ENCODE measurements around the gene GTPBP6.

GRCh38 chrX:311156-312129, 7.2 kb downstream of the GTPBP6 start:
- TF ChIP-seq CTCF (IDR thresholded peaks at IDR 0.05; ENCODE audit: insufficient read depth, low read length, poor library complexity, severe bottlenecking) (no peak), EZH2phosphoT487 (conservative IDR thresholded peaks at IDR 0.05; ENCODE audit: low read length) (no peak)

All from SU-DHL-6 (cell line).